ENCODE measurements around the gene NUP188. TPM values are rescaled to one million over a fixed set of nuclear protein-coding genes. Genes with fewer than 3 reads are reported as not detected.
A peak's percentile ranks its signal among the peaks of the same experiment; 100 is the strongest.

NUP188 gene
- total and polyA plus RNA-seq, 2 of the 13 experiments (the other 11 are each of a cell fraction or from before 2014, with no cell fraction given): 28.0 to 38.5 TPM

DNA sequence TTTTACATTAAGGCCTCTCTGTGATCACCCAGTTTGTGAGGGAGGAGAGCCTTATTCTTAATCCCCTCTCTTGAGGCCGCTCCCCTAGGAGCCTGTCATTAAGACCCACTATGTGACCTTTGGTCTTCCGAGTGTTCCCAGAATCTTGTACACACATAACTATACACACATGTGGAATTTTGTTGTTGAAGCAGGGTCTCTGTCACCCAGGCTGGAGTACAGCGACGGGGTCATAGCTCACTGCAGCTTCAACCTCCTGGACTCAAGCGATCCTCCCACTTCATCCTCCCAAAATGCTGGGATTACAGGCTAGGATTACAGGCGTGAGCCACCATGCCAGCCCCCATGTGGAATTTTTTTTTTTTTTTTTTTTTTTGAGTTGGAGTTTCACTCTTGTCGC, 41.5 kb upstream of the NUP188 start (continued):
- TF ChIP-seq EP300 (IDR thresholded peaks at IDR 0.05; ENCODE audit: low read depth in 2 of 2, low read length in 2 of 2) (0 out of 4 replicates have a peak, but pooled peaks of 1 of the 2 experiments have one; percentile 29), EP300 (CRISPR knock-in tag; IDR thresholded peaks at IDR 0.05; ENCODE audit: borderline replicate concordance) (no peak), ZNF12 (CRISPR knock-in tag; IDR thresholded peaks at IDR 0.05) (peak; percentile 79), ARID5B (CRISPR knock-in tag; IDR thresholded peaks at IDR 0.05) (peak; percentile 49; the same call in 1 of the 2 replicates), FOXK1 (CRISPR knock-in tag; IDR thresholded peaks at IDR 0.05; ENCODE audit: borderline replicate concordance, low read depth) (no peak), ZNF331 (CRISPR knock-in tag; IDR thresholded peaks at IDR 0.05) (peak; percentile 30; the same call in 1 of the 2 replicates), ARNTL (CRISPR knock-in tag; IDR thresholded peaks at IDR 0.05) (no peak), RORA (CRISPR knock-in tag; IDR thresholded peaks at IDR 0.05) (no peak), SP4 (CRISPR knock-in tag; IDR thresholded peaks at IDR 0.05) (no peak), FOXA3 (CRISPR knock-in tag; IDR thresholded peaks at IDR 0.05) (0 out of 2 replicates have a peak, but pooled peaks have one; percentile 36), ZNF326 (CRISPR knock-in tag; IDR thresholded peaks at IDR 0.05; ENCODE audit: borderline replicate concordance) (no peak), ZNF574 (CRISPR knock-in tag; IDR thresholded peaks at IDR 0.05) (peak; percentile 15; the same call in 1 of the 2 replicates), ZNF672 (CRISPR knock-in tag; IDR thresholded peaks at IDR 0.05) (no peak), LCORL (IDR thresholded peaks at IDR 0.05) (no peak), LCORL (CRISPR knock-in tag; IDR thresholded peaks at IDR 0.05) (peak; percentile 85)
- TF ChIP-seq, protein P1, sequence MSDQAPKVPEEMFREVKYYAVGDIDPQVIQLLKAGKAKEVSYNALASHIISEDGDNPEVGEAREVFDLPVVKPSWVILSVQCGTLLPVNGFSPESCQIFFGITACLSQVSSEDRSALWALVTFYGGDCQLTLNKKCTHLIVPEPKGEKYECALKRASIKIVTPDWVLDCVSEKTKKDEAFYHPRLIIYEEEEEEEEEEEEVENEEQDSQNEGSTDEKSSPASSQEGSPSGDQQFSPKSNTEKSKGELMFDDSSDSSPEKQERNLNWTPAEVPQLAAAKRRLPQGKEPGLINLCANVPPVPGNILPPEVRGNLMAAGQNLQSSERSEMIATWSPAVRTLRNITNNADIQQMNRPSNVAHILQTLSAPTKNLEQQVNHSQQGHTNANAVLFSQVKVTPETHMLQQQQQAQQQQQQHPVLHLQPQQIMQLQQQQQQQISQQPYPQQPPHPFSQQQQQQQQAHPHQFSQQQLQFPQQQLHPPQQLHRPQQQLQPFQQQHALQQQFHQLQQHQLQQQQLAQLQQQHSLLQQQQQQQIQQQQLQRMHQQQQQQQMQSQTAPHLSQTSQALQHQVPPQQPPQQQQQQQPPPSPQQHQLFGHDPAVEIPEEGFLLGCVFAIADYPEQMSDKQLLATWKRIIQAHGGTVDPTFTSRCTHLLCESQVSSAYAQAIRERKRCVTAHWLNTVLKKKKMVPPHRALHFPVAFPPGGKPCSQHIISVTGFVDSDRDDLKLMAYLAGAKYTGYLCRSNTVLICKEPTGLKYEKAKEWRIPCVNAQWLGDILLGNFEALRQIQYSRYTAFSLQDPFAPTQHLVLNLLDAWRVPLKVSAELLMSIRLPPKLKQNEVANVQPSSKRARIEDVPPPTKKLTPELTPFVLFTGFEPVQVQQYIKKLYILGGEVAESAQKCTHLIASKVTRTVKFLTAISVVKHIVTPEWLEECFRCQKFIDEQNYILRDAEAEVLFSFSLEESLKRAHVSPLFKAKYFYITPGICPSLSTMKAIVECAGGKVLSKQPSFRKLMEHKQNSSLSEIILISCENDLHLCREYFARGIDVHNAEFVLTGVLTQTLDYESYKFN (CRISPR knock-in tag; conservative IDR thresholded peaks at IDR 0.05): peak; percentile 76

Measured in HepG2 (cell line).